AG04450 (cell line): ENCODE measurements around the gene TMEM156. TPM values are rescaled to one million over a fixed set of nuclear protein-coding genes. Genes with fewer than 3 reads are reported as not detected.

ENCODE experiments used
- CTCF ChIA-PET: fragments of 300-600, 350-600 bp; formaldehyde crosslinking; extraction: SDS; loops from one replicate; lab custom pipeline; 2022; ENCODE audit warnings: antibody characterized with exemption, inconsistent platforms; lab: Charles Lee
- POLR2A ChIA-PET: fragments of 350-600 bp; formaldehyde crosslinking; extraction: SDS; loops from one replicate; lab custom pipeline; 2021; ENCODE audit warnings: antibody characterized with exemption, inconsistent platforms; lab: Yijun Ruan, JAX
- DNase-seq: peaks from one replicate; pipeline ENCODE4 v3.0.0-alpha.2; 2011; ENCODE audit warnings: low read depth, low spot score
- H3K27ac ChIP-seq: one replicate; pipeline ENCODE4 v1.5.1; 2012; ENCODE audit warnings: low read depth, low read length, control low read depth
- H3K27me3 ChIP-seq: one replicate; pipeline ENCODE4 v1.6.0; 2012; ENCODE audit warnings: low read length; ENCODE audit not compliant: control insufficient read depth, insufficient read depth
- H3K4me3 ChIP-seq: 2 replicates; pipeline ENCODE4 v1.5.1; 2011; ENCODE audit warnings: mild to moderate bottlenecking, low read depth, low read length, control low read depth
- H3K9me3 ChIP-seq: 2 replicates; pipeline ENCODE4 v1.5.1; 2012; ENCODE audit warnings: low read length; ENCODE audit not compliant: control insufficient read depth, insufficient read depth
- polyA plus RNA-seq: library from polyadenylated mRNA; depleted of rRNA; stranded (reverse); fragments of >200 nt; gene quantifications from 2 replicates; pipeline ENCODE4 v1.2.3, GENCODE V29; 2011
- TF ChIP-seq, protein P1 (sequence below): IDR thresholded peaks from 2 replicates; pipeline ENCODE4 v1.5.1; 2011; ENCODE audit warnings: low read depth, low read length, control low read depth, inconsistent platforms

The TMEM156 gene
- polyA plus RNA-seq, 1 experiment, result 2.3 TPM

DNA sequence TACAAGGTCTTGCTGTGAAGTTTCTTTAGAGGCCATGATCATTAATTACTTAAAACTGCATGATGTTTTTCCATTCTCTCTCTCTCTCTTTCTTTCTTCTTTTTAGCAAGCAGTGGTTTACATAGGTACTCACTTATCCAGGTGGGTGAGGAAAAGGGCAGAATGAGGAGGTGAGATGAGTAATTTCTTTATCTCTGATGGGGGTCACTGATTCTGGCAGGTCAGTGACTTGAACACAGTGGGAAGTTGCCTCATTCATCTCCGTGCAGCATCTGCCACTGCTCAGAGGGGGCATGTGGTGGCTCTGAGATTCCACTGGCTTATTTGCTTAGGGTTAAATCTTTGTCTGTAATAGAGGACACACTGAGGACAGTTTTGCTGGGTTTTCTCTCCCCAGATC lies 102.0 kb downstream of the TMEM156 start:
- CTCF ChIA-PET, result no interaction called here
- Histone ChIP-seq H3K27me3 (no peaks in the 10 kb centered on the region), H3K27ac (no peak overlapping the region), H3K4me3 (no peak overlapping the region), H3K9me3 (no peaks in the 10 kb centered on the region)
- TF ChIP-seq, protein P1, sequence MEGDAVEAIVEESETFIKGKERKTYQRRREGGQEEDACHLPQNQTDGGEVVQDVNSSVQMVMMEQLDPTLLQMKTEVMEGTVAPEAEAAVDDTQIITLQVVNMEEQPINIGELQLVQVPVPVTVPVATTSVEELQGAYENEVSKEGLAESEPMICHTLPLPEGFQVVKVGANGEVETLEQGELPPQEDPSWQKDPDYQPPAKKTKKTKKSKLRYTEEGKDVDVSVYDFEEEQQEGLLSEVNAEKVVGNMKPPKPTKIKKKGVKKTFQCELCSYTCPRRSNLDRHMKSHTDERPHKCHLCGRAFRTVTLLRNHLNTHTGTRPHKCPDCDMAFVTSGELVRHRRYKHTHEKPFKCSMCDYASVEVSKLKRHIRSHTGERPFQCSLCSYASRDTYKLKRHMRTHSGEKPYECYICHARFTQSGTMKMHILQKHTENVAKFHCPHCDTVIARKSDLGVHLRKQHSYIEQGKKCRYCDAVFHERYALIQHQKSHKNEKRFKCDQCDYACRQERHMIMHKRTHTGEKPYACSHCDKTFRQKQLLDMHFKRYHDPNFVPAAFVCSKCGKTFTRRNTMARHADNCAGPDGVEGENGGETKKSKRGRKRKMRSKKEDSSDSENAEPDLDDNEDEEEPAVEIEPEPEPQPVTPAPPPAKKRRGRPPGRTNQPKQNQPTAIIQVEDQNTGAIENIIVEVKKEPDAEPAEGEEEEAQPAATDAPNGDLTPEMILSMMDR, result no peak
- POLR2A ChIA-PET, result no interaction called here
- no peak for DNase-seq

DNA sequence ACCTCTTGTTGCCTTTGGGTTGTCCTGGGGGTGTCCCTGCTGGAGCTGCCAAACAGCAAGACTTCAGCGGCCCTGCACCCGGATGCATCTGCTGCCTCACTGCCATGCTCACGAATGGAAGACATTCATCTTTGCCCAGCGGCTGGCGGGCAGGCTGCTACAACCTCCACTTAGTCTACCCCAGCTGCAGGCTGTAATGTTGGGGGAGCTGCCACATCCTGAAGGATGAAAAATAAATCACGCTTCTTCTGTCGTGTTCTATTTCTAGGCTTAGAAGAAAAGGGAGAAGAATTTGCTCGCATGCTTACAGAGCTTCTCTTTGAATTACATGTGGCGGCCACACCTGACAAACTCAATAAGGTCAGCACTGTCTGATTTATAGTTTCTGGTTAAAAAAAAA lies 103.2 kb downstream of the TMEM156 start:
- POLR2A ChIA-PET, result no interaction called here
- DNase-seq, result no peak

DNA sequence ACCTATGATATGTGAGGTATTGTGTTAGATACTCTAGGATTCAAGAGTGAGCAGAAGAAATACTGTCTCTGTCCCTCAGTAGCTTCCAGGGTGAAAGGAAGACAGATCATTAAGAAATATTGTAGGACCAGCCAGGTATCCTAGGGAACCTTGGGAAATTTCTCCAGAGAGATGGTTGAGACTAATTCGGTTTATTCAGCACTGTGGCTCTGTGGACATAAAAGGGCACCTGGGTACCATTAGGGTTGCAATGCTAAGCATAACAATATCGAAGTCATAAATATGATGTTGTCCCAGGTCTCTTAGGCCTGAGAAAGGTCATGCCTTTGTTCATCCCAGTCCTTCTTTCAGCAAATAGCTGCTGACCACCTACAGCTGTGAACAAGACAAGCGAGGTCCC lies 103.6 kb downstream of the TMEM156 start:
- H3K9me3 ChIP-seq, result no peaks in the 10 kb centered on the region
- ChIA-PET CTCF (no interaction called here), POLR2A (no interaction called here)
- no peaks in the 10 kb centered on the region for H3K27me3 ChIP-seq
- TF ChIP-seq, protein P1, result no peak
- DNase-seq, result no peak
- H3K27ac ChIP-seq, result no peak overlapping the region
- no peak overlapping the region for H3K4me3 ChIP-seq

More for the DNA sequence above, 103.2 kb downstream of the TMEM156 start:
- Histone ChIP-seq H3K27ac (no peak overlapping the region), H3K9me3 (no peaks in the 10 kb centered on the region), H3K4me3 (no peak overlapping the region), H3K27me3 (no peaks in the 10 kb centered on the region)
- TF ChIP-seq, protein P1, result no peak
- CTCF ChIA-PET, result no interaction called here

DNA sequence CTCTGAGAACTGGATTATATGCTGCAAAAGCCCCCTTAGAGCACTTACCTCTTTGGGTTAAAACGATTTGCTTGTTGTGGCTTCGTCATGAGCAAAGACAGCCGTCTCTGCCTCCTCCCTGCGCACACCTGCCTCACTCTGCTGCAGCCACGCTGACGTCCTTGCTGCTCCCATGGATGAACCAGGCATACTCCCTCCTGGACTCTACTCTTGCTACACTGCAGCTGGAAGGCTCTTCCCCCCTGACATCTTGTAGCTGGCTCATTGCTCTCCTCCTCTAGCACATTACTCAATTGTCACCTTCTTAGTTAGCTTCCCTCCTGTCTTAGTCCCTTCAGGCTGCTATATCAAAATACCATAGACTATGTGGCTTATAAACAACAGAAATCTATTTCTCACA lies 105.3 kb downstream of the TMEM156 start:
- DNase-seq, result no peak
- Histone ChIP-seq H3K27ac (no peak overlapping the region), H3K4me3 (no peak overlapping the region), H3K27me3 (no peaks in the 10 kb centered on the region), H3K9me3 (no peaks in the 10 kb centered on the region)
- POLR2A ChIA-PET, result no interaction called here
- TF ChIP-seq, protein P1, result no peak
- CTCF ChIA-PET, result interaction anchor here (0.9 to 1.3 kb wide), 2 partner anchors 177 to 208 kb away, joined by 3 to 5 read pairs; no protein-coding TSS in a partner anchor

DNA sequence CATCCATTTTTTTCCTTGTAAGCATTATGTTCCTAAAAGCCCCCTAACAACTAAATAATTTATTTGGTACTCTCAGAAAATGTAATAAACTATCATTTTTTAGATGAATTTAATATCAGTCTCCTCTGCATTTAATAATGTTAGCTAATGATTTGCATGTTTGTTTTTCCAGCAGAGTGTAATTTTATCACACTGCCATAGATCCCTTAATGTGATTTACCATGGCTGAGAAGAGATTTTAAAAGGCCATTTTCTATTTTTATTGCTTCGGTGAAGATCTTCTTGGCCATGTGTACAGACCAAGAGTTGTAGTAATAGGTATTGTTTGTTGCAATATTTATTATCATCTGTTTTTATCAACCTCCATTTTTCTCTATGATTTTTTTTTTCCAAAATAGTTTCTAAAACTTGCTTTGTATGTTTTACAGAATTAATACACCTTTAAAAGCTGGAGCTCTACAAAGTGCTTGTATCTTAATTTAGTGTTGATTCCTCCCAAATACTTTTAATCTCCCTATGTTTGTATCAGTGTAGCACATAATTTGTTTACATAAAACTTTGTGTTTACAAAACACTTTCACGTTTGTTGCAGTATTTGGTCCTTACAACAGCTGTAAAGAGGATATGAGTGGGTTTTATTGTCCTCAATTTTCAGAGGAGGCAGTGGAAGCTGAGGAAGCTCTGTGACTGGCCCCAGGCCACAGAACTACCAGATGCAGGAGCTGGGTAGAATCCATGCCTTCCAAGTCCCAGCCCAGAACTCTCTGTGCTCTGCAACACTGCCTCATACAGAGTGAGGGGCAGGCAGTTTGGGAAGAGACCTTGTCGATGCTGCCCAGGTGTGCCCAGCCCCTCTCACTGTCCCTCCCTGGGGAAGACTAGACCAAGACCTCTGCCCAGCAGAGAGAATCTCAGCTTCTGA lies 106.5 kb downstream of the TMEM156 start:
- no peak overlapping the region for H3K4me3 ChIP-seq
- H3K27ac ChIP-seq, result peak overlapping the region; percentile 13
- no peak for DNase-seq
- H3K9me3 ChIP-seq, result no peaks in the 10 kb centered on the region
- no peaks in the 10 kb centered on the region for H3K27me3 ChIP-seq
- ChIA-PET CTCF (interaction anchor here (0.5 to 1.4 kb wide), 4 partner anchors 153 to 209 kb away, joined by 3 to 5 read pairs (median 5); no protein-coding TSS in a partner anchor), POLR2A (no interaction called here)
- TF ChIP-seq, protein P1, result no peak
